HG03039 (cell line): ENCODE data around the gene AGAP1.

Source experiments
- ATAC-seq: cut with Tn5 transposase; IDR thresholded peaks from one replicate; pipeline ENCODE4 v1.9.1; 2021; ENCODE audit warnings: mild to moderate bottlenecking, moderate library complexity; ENCODE audit not compliant: unreplicated experiment

Gene AGAP1

DNA sequence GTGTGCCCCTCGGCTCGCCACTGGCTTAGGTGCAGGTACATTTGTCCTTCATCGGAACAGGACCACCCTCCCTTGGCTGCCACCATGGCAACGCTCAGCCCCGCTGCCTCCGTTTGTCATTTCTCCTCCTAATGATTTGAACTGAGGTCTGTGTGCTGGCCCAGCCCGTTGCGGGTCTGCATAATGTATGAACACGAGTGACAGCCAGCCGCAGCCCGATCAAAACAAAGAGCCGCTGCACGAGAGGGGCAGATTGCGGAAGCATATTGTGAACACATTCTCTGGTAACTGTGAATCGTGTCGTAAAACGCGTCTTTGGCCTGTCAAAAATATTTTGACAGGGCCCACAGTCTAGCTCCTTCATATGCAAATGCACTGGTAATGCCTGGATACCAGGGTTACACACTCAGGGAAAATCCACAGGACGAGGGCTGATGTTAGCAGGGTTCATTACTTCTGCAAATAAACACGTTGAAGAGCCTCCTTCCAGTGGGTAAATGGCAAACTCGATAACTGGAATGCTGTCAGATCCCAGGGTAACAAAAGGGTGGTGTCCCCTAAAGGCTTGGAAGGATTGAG lies 137.0 kb downstream of the AGAP1 start:
- no peak for ATAC-seq

DNA sequence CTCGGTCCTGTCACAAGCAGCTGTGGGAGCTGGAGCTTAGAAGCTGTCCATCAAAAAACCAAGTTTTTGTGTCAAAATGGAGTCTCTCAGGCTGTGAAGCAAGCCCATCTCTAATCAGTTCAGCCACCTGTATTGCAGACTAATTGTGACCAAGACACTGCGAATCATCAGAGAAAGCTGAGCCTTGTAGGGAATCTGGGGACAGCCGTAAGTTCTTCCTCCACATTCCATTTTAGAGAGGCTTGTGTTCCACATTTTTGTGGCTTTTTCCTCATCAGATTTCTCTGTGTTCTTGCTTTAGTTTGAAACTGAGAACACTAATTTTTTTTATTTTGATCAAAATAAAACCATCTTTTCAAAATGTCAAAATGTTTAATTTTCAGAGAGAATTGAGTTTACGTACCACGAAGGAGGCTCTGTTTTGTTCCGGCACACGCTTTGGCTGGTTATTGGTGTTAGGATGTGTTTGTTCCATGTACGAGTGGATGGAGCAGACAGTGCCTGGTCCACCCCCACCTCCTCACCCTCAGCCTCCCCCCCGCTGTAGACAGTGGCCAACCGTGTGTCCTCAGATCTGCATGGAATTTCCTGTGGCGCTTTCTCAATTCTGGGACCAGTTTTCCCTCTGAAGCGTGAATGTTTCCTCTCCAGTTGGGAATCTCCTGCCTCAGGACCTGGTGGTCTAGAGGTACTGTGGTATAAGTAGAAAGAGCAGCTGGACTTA lies 140.8 kb downstream of the AGAP1 start:
- no peak for ATAC-seq

DNA sequence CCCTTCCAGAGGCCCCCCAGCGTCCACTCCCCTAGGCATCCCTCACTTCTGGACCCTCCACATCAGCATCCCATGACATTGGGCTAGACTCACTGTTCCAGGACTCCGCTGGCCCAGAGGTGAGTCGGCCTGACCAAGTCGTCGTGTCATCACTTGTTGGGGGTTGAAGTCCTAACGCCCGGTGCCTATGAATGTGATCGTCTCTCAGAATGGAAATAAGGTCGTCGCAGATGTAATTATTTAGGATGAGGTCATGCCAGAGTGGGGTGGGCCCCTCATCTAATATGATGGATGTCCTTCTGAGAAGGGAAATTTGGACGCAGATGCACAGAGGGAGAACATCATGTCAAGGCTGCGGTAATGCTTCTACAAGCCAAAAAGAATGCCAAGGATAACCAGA lies 142.7 kb downstream of the AGAP1 start:
- no peak for ATAC-seq

DNA sequence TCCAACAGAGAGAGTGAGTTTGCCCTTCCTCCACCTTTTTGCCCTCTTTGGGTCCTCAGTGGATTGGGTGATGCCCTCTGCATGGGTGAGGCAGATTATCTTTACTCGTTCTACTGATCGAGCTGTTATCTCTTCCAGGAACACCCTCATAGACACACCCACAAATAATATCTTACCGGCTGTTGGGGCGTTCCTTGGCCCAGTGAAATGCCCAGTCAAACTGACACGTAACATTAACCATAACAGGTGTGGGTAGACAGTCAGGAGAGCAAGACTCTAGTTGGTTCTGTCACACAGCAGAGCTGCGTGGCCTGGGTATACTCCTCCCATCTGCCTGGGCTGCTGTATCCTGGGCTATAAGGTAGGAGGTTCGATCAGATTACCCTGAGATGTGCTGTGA lies 144.1 kb downstream of the AGAP1 start:
- ATAC-seq: no peak

DNA sequence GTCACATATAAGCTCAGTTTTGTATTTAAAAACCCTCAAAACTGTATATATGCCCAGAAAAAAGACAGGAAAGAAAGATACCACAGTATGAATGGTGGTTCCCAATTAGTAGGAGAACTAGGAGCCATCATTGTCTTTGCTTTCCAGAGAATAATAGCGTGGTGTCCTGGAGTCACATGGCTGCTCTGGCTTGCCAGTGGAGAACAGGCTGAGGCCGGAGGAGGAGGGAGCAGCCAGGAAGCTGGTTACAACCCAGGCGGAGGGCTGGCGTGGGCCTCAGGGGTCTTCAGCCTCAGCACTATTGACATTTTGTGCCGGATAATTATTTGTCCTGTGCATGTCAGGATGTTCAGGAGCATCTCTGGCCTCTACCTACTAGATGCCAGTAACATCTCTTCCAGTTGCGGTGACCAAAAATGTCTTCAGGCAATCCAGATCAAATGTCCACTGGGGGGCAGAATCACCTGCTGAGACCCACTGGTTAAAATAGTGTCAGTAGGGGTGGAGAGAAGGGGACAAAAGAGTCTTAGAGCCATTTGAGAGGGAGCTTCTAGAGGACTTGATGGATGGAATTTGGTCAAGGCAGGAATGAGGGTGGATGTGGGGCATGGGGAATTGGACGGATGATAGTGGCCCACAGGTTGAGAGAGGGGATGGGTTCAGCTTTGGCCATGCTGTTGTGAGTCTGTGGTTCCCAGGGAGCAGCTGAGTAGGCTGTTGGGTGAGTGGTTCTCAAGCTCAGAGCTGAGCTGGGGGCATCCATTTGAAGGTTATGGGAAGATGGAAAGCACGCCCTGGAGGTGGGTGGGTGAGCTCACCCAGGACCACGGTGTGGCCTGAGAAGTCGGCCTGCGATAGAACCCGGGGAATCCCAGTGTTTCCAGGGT lies 144.9 kb downstream of the AGAP1 start:
- ATAC-seq: no peak

DNA sequence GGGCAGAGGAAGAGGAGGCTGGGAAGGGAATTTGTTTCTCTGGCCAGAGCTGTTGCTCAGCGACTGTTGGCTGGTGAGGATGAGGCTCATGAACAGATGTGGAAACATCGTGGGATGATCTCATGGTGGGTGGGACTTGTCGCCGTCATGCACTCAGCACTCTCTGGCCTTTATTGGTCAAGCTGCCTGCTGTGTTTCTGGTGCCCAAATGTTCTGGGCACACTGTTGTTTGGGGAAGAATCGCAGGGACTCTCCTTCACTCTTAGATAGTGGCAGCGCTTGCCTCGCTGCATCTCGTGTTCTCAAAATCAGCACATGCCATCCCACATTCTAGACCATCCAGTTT lies 145.6 kb downstream of the AGAP1 start:
- no peak for ATAC-seq

DNA sequence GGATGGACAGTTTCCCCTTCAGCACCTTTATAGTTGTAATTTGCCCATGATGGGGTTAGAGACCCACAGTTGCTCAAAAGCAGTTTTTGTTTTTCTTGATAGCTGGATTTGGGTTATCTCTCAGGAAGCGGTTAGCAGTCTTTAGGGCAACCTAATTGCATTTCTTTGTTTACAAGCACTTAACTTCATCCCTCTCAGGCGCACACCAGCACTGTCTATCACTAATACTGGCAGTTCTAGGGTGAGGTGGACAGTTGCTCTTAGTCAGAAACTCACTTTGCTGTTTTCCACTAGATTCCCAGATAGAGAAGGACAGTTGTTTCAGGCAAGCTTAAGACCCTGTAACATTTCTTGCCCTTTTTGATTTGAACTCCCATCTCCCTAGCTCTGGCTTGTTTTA lies 146.0 kb downstream of the AGAP1 start:
- no peak for ATAC-seq

DNA sequence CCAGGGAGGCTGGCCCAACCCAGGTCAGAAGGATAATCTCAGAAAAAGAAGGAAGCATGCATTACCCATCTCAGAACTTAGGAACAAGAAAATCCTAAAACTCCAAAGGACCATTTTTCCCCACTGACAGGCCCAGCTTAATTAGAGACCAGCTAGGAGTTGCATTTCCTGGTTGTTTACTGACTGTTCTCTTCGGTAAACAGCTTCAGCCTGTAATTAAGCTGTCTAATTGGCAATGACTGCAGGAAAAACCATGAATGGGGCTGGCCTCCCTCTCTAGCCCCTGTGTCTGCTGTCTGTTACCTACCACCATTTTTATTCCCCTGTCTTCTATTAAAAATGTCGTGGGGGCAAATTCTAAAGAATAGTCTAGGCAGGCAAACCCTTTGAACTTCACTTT lies 146.5 kb downstream of the AGAP1 start:
- ATAC-seq: no peak

DNA sequence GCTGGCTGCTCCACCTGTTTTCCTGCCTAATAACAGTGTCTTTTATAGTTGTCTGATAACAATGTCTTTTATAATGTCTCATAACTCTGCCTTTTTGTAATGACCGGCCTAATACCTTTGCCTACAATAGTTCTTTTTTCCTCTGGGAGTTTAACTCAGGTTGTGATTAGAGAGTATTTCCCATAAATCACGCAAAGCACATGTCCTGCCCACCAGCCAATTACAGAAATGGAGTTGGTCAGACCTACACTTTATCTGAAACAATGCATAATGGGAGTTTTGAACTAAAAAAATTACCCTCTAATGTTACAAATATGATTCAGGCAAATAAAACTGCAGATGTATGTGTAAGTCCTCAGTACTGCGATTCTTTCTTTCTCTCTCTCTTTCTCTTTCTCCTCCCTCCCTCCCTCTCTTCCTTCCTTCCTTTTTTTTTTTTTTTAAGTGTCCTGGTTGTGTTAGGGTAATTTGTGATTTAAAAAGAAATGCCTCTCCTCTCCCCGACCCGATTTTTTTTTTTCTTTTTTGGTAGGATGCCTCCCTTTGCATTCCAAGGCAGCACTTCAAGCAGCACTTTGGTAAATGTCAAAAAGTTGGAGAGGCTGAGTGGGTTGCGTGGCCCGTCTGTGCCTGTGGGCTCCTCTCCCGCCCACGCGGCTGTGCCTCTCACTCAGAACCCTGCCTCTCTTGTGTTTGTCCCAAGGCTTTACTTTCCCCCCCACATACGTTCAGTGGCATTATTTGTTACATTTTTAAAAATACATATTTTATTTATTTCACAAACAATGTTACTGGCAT lies 147.3 kb downstream of the AGAP1 start:
- ATAC-seq: no peak

DNA sequence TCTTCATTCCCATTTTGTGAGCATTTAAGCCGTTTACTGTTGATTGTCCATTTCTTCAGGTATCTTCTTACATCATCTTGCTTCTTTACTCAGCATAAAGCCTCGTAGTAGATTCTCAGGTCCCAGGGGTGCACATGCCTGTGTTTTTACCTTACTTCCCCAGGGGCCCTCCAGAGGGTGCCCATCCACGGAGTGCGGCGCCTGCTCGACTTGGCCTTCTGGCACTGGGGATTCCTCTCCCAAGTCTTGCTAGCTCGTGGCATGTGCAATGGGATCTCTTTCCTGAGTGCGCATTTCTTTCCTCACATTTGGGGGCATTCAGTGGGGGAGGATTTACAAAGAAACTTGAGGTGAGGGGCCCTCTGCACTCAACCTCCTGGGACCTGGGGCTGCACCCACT lies 148.1 kb downstream of the AGAP1 start:
- ATAC-seq: no peak

DNA sequence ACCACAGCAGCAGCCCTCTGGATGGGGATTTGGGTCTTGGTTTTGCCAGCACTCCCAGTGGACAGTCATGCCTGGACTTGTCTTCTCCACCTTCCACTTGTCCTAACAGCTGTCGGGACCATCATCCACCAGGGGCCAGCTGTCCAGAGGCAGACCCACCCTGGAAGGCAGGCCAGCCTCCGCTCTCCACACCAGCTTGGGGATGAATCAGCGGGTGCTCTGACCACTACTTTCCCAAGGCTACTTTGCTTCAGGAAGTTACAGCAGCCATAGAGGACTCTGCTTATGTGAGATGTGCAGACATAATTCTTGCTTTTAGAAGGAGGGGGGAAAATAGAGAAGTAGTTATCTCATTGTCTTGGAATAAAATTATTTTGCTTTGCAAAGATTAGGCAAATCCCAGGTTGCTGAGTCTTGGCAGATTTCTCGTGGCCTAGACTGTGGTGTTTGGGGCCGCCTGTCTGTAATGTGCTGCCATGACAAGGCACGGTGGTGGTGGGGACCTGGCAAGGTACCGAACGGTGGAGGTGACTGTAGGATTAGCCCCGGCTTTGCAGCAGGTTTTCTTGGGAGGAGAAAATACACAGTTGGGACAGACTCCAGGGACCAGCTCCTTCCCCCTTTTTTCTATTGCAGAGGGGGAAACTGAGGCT lies 148.7 kb downstream of the AGAP1 start:
- no peak for ATAC-seq

DNA sequence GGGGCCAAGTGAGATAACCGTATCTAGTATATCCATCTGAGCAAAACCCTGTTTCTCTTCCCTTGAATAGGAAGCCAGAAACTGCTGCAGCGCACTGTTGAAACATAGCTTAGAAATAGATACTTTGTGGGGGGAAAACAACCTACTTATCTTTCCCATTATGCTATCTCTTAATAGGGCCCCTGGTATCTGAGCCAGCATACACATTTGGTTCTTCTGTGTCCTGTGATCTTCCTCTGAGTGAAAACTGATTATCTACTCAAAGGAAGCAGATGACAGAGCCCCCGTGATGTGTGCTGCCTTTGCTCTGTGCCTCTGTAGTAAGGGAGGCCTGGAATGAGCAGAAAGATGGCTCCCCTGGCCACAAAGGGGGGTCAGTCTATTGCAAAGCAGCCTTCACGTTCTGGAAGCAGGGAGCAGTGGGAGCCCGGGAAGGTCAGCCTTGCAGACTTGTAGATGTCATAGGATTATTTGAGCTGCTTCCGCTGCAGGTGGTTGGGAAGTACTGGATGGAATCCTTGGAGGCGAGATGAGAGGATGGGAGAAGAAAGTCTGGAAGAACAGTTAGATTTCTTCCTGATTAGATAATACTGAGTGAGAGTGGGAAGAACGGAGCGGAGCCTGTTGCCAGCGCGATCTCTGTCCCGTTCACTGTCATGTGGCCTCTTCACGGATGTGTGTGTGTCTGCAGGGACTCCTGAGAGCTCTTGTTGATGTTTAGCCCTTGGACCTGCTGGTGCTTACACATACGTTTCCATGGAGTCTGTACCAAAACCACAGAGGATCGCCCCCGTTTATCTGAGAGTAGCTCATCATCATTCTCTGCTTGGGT lies 150.1 kb downstream of the AGAP1 start:
- no peak for ATAC-seq

DNA sequence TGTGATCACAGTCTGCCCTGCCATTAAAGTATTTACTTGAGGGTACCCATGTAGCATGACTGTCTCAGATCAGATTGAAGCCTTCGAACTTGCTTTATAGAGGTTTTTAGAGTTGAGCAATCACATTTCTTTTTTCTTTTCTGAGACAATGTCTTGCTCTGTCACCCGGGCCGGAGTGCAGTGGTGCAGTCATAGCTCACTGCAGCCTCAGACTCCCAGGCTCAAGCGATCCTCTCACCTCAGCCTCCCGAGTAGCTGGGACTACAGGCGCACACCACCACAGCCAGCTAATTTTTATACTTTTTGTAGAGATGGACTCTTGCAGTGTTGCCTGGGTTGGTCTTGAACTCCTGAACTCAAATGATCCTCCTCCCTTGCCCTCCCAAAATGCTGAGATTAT lies 153.4 kb downstream of the AGAP1 start:
- ATAC-seq: no peak

DNA sequence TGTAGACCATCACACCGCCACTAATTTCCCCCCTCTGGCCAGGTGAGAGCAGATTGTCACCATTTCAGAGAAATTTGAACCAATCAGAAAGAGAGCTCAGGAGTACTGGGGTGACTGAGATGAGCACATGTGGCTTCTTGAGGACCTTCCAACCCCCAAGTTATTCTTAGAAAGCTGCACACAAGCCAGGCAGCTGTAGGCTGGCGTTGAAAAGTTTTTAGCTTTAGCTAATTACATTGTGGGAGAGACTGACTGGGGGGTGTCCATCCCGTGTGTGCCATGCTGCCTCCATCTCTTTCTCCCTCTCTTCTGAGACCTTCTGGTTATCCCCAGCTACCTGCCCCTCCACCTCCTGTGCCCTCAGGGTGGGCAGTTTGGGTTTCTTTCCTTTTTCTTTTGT lies 154.0 kb downstream of the AGAP1 start:
- ATAC-seq: no peak

DNA sequence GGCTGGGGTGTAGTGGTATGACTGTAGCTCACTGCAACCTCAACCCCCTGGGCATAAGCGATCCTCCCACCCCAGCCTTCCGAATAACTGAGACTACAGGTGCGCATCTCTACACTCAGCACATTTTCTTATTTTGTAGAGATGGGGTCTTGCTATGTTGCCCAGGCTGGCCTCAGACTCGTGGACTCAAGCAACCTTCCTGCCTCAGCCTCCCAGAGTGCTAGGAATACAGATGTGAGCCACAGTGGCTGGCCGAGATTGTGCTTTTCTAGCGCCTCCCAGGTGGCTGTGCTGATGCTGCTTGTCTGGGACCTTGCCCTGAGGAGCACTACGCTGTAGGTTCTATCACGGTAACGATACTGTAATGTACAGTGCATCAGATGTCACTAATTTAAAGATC lies 155.6 kb downstream of the AGAP1 start:
- no peak for ATAC-seq

DNA sequence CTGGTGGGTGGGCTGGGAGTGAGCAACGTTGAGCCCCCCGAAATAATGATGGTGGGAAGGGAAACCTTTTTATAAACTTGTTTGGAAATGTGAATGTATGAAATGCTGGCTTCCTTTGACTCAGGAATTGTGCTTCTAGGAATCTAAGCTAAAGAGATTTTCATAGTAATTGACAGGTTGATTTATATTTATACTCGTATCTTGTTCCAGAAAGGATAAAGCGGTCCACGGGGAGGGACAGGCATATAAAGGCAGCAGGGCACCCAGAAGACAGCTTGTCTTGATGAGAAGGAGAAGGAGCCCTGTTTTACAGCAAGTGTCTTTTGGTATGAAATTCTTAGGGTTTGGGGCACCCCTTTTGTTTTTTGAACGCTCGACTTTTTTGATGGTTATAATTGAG lies 157.8 kb downstream of the AGAP1 start:
- no peak for ATAC-seq

DNA sequence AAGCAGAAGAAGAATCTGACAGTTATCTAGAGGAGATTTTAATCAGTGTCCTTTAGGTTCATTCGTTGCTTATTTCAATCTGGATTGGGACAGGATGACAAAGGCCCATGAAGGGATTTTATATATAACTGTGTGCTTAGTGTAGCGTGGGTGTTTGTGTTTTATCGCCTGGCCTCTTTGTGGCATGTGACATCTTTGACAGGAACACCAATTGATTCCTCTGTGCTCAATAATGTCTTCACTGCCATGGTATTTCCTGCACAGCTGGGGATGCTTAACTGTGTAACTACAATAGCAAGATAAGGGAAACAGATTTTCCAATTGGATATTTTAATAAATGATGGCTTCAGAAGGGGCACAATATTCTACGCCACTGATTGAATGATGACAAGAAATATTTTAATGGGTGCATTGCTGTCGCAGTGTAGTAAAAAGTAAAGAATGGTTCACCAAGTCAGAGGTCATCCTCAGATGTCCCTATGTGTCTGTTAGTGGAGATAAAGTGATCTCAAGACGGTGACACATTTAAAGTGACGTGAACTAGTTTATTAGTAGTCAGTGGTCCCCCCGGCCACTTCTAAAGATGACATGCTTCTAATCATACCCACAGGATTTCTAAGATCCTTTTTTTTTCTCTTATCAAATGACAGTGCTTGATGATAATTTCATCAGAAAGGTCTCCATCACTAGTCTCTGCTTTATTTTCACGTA lies 160.4 kb downstream of the AGAP1 start:
- ATAC-seq: no peak

DNA sequence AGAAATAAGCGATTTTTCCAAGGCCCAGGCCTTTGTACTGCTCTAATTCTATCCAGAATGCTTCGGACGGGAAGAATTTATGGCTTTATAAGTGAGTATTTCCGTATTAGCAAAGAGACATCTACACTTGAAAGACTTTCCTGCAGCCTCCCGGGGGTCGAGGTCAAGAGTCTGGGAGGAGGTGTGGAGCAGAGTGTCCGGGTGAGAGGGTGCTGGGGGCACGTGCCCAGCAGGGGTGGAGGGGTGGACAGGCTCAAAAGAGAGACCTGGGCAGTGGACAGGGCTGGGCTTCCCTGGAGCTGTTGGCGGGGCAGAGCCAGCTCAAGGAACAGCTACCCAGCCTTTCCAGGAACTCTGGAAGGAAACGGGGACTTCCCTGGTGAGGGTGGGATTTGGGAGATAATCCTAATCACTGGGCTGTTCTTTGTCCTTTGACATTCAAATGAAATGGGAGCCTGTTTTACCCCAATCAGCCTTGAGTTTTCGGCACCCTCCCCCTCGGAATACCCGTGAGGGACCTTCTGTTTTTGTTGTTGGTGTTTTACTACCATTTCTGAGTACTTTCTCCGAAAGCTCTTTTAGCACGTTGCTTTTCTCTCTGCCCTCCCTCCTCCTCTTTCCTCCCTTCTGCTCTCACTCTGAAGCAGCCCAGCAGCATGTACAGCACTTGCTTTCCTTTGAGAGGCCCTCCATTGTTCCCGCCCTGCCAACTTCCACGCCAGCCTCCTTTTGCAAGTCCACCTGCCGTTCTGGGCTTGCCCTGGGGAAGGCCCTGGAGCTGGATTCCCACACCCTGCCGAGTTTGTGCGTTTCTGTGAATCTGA lies 164.7 kb downstream of the AGAP1 start:
- ATAC-seq: no peak
